ENCODE measurements around the gene TRABD.

Gene TRABD

GRCh38 chr22:50178471-50178864 is 7.2 kb upstream of the TRABD start:
- Histone ChIP-seq H3K79me2 (ENCODE audit: insufficient read depth, low read length) (no peaks in the 10 kb centered on the region), H3K27me3 (ENCODE audit: insufficient read depth, low read length, poor library complexity, severe bottlenecking) (no peaks in the 10 kb centered on the region), H3K9ac (ENCODE audit: low read depth, low read length, poor library complexity, severe bottlenecking) (no peak overlapping the region), H4K20me1 (ENCODE audit: insufficient read depth, low read length, poor library complexity, severe bottlenecking) (no peaks in the 10 kb centered on the region), H3K9me3 (ENCODE audit: insufficient read depth, low read depth, low read length) (no peaks in the 10 kb centered on the region), H3K36me3 (ENCODE audit: insufficient read depth, low read length) (no peaks in the 10 kb centered on the region), H3K9me2 (replicated peaks; ENCODE audit: low read depth, low read length) (no peaks in the 10 kb centered on the region), H3K4me1 (ENCODE audit: insufficient read depth, low read length, poor library complexity, severe bottlenecking) (peaks cover 4% of the 10 kb centered on the region), H2AFZ (ENCODE audit: low read length) (no peak overlapping the region), H3F3A (ENCODE audit: low read depth) (no peaks in the 10 kb centered on the region), H3K4me3 (ENCODE audit: low read length, poor library complexity, severe bottlenecking) (no peak overlapping the region), H3K4me2 (ENCODE audit: low read depth, low read length, poor library complexity, severe bottlenecking) (no peak overlapping the region)
- TF ChIP-seq EZH2phosphoT487 (IDR thresholded peaks at IDR 0.05; ENCODE audit: borderline replicate concordance) (no peak), CTCF (conservative IDR thresholded peaks at IDR 0.05; ENCODE audit: low read length) (no peak)

- Histone ChIP-seq H3K4me3 (ENCODE audit: low read length, poor library complexity, severe bottlenecking) (no peak overlapping the region), H3K9me2 (replicated peaks; ENCODE audit: low read depth, low read length) (no peaks in the 10 kb centered on the region), H3K36me3 (ENCODE audit: insufficient read depth, low read length) (no peaks in the 10 kb centered on the region), H4K20me1 (ENCODE audit: insufficient read depth, low read length, poor library complexity, severe bottlenecking) (no peaks in the 10 kb centered on the region), H3K9me3 (ENCODE audit: insufficient read depth, low read depth, low read length) (no peaks in the 10 kb centered on the region), H3K79me2 (ENCODE audit: insufficient read depth, low read length) (no peaks in the 10 kb centered on the region), H3K9ac (ENCODE audit: low read depth, low read length, poor library complexity, severe bottlenecking) (no peak overlapping the region), H2AFZ (ENCODE audit: low read length) (no peak overlapping the region), H3K4me2 (ENCODE audit: low read depth, low read length, poor library complexity, severe bottlenecking) (no peak overlapping the region), H3K27me3 (ENCODE audit: insufficient read depth, low read length, poor library complexity, severe bottlenecking) (no peaks in the 10 kb centered on the region), H3K4me1 (ENCODE audit: insufficient read depth, low read length, poor library complexity, severe bottlenecking) (peaks cover 4% of the 10 kb centered on the region), H3F3A (ENCODE audit: low read depth) (no peaks in the 10 kb centered on the region)
- TF ChIP-seq CTCF (conservative IDR thresholded peaks at IDR 0.05; ENCODE audit: low read length), result no peak
- no peak for TF ChIP-seq EZH2phosphoT487 (IDR thresholded peaks at IDR 0.05; ENCODE audit: borderline replicate concordance)
Observed at GRCh38 chr22:50178871-50179869, 6.5 kb upstream of the TRABD start.

- Histone ChIP-seq H3K79me2 (ENCODE audit: insufficient read depth, low read length) (no peaks in the 10 kb centered on the region), H3K4me1 (ENCODE audit: insufficient read depth, low read length, poor library complexity, severe bottlenecking) (peaks cover 7% of the 10 kb centered on the region), H3K4me3 (ENCODE audit: low read length, poor library complexity, severe bottlenecking) (no peak overlapping the region), H3K27me3 (ENCODE audit: insufficient read depth, low read length, poor library complexity, severe bottlenecking) (no peaks in the 10 kb centered on the region), H3K9me3 (ENCODE audit: insufficient read depth, low read depth, low read length) (no peaks in the 10 kb centered on the region), H2AFZ (ENCODE audit: low read length) (no peak overlapping the region), H3K9me2 (replicated peaks; ENCODE audit: low read depth, low read length) (no peaks in the 10 kb centered on the region), H3K9ac (ENCODE audit: low read depth, low read length, poor library complexity, severe bottlenecking) (no peak overlapping the region), H3K36me3 (ENCODE audit: insufficient read depth, low read length) (no peaks in the 10 kb centered on the region), H3K4me2 (ENCODE audit: low read depth, low read length, poor library complexity, severe bottlenecking) (no peak overlapping the region), H4K20me1 (ENCODE audit: insufficient read depth, low read length, poor library complexity, severe bottlenecking) (no peaks in the 10 kb centered on the region), H3F3A (ENCODE audit: low read depth) (no peaks in the 10 kb centered on the region)
- TF ChIP-seq CTCF (conservative IDR thresholded peaks at IDR 0.05; ENCODE audit: low read length) (no peak), EZH2phosphoT487 (IDR thresholded peaks at IDR 0.05; ENCODE audit: borderline replicate concordance) (no peak)
Observed at GRCh38 chr22:50179937-50180726, 5.6 kb upstream of the TRABD start.

All from Loucy (cell line).